Kidney (tissue), 22 donors: ENCODE data around the gene OR51F1. TPM values are rescaled to one million over a fixed set of nuclear protein-coding genes. Genes with fewer than 3 reads are reported as not detected.
A peak's percentile ranks its signal among the peaks of the same experiment; 100 is the strongest.

Experiments
- DNase-seq, 5 donors: peaks; one replicate each; pipeline ENCODE4 v3.0.0-alpha.2; 2013 to 2020
- FAIRE-seq: peaks from 2 replicates; lab custom pipeline; 2012; peaks lifted over from hg19 to GRCh38; lab: Jason Lieb, UNC
- H3K27ac ChIP-seq, 2 donors: one replicate each; pipeline ENCODE4 v1.7.0; 2013; ENCODE audit warnings: low read depth in 2 of 2, low read length in 2 of 2, inconsistent platforms in 1 of 2
- H3K27me3 ChIP-seq: one replicate; pipeline ENCODE4 v1.7.1; 2013; ENCODE audit warnings: low read length, inconsistent platforms; ENCODE audit not compliant: control insufficient read depth, insufficient read depth
- H3K36me3 ChIP-seq, 3 donors: one replicate each; pipeline versions ENCODE4 v1.7.0 to v1.7.1; 2013; ENCODE audit warnings: low read length in 3 of 3, control low read depth in 1 of 3, inconsistent platforms in 1 of 3; ENCODE audit not compliant: insufficient read depth in 3 of 3, control insufficient read depth in 2 of 3
- H3K4me1 ChIP-seq, 3 donors: one replicate each; pipeline versions ENCODE4 v1.7.0 to v1.7.1; 2013; ENCODE audit warnings: low read length in 3 of 3, inconsistent platforms in 1 of 3, low read depth in 1 of 3; ENCODE audit not compliant: control insufficient read depth in 2 of 3, insufficient read depth in 2 of 3
- H3K4me3 ChIP-seq, 3 donors: one replicate each; pipeline versions ENCODE4 v1.7.0 to v1.8.1; 2013; ENCODE audit warnings: low read length in 3 of 3, control low read depth in 1 of 3, inconsistent platforms in 1 of 3
- H3K9ac ChIP-seq, 3 donors: one replicate each; pipeline versions ENCODE4 v1.7.0 to v1.7.1; 2013; ENCODE audit warnings: low read length in 3 of 3, control low read depth in 1 of 3, inconsistent platforms in 1 of 3
- H3K9me3 ChIP-seq, 3 donors: one replicate each; pipeline versions ENCODE4 v1.7.0 to v1.7.1; 2013; ENCODE audit warnings: low read length in 3 of 3, control low read depth in 1 of 3, inconsistent platforms in 1 of 3; ENCODE audit not compliant: control insufficient read depth in 2 of 3, insufficient read depth in 1 of 3
- intact Hi-C: fragments of 100-400 bp; cut with DNase I; formaldehyde crosslinking; loops from one replicate; pipeline ENCODE4 v1.11.1; 2022
- long read RNA-seq, 10 donors: library from polyadenylated mRNA in 1 of 10; unstranded in 1 of 10; transcript quantifications; one replicate each; pipeline ENCODE4 v2.0.0 and lab custom pipeline, GENCODE V29; 2021 to 2026
- polyA plus RNA-seq: library from polyadenylated mRNA; stranded (reverse); fragments of 350-450 nt; fragmentation: Illumina TruSeq; extraction: RNeasy Lipid Tissue Mini Kit (QIAGEN cat#74804); gene quantifications from one replicate; pipeline ENCODE4 v1.2.3, GENCODE V29; 2014; ENCODE audit warnings: low read depth, low replicate concordance; ENCODE audit not compliant: insufficient read depth
- total RNA-seq: library from RNA; stranded (reverse); fragmentation: NEBNext Ultra II Directional; extraction: Animal tissue kit (Norgen Biotek cat#: 25700); gene quantifications from one replicate; pipeline ENCODE4 v1.2.1, GENCODE V29; 2021
- TF ChIP-seq, protein P1 (sequence below): IDR thresholded peaks from 3 replicates; pipeline ENCODE4 v1.5.1; 2012; ENCODE audit warnings: mild to moderate bottlenecking, moderate library complexity, borderline replicate concordance; ENCODE audit not compliant: insufficient read depth; ENCODE audit errors: extremely low read depth
- donor health status: control.
- donor health status: control.
- donor health status: control.
- donor health status: control.
- donor health status: control.
- donor health status: DM: yes; HTN: yes; CAD: no.
- donor health status: Normal renal cell carcinoma (clear cell type).

Gene OR51F1, protein sequence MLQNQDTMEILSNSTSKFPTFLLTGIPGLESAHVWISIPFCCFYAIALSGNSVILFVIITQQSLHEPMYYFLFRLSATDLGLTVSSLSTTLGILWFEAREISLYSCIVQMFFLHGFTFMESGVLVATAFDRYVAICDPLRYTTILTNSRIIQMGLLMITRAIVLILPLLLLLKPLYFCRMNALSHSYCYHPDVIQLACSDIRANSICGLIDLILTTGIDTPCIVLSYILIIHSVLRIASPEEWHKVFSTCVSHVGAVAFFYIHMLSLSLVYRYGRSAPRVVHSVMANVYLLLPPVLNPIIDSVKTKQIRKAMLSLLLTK
- total RNA-seq: not detected
- polyA plus RNA-seq: not detected
- long read RNA-seq, donor 1: 0 reads
- long read RNA-seq, donor 2: 0 reads
- long read RNA-seq, donor 3: 0 reads
- long read RNA-seq, donor 4: 0 reads
- long read RNA-seq, donor 5: 0 reads
- long read RNA-seq, donor 6: 0 reads
- long read RNA-seq, donor 7: 0 reads
- long read RNA-seq, donor 8: 0 reads
- long read RNA-seq, donor 9: 0 reads
- long read RNA-seq, donor 10: 0 reads

DNA sequence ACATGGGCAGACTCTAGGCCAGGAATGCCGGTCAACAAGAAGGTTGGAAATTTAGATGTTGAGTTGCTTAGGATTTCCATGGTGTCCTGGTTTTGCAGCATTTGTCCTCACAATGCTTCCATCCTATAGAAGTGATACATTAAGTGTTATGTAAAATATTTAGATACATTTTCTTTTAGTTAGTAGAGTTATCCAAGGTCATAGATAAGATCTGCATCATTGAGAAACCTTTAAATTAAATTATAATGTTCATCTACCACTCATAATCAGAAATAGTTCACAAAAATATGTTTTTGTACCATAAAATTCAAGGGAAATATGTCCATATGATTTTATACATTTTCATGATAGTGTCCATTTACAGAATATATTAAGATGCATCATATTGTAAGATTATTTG, at the start of gene OR51F1:
OR51F1 (minus strand) TSS at position 101 of the 400 bp plus-strand sequence; CDS start at position 101, 0 bp downstream.
- H3K27ac ChIP-seq: no peak within 1 kb of the TSS
- no peaks in the 10 kb centered on the region for H3K9me3 ChIP-seq
- H3K4me3 ChIP-seq: no peak within 1 kb of the TSS
- intact Hi-C loops: no loop called here
- no peaks in the 10 kb centered on the region for H3K36me3 ChIP-seq
- DNase-seq: no peak
- no peak within 1 kb of the TSS for H3K9ac ChIP-seq
- TF ChIP-seq, protein P1, sequence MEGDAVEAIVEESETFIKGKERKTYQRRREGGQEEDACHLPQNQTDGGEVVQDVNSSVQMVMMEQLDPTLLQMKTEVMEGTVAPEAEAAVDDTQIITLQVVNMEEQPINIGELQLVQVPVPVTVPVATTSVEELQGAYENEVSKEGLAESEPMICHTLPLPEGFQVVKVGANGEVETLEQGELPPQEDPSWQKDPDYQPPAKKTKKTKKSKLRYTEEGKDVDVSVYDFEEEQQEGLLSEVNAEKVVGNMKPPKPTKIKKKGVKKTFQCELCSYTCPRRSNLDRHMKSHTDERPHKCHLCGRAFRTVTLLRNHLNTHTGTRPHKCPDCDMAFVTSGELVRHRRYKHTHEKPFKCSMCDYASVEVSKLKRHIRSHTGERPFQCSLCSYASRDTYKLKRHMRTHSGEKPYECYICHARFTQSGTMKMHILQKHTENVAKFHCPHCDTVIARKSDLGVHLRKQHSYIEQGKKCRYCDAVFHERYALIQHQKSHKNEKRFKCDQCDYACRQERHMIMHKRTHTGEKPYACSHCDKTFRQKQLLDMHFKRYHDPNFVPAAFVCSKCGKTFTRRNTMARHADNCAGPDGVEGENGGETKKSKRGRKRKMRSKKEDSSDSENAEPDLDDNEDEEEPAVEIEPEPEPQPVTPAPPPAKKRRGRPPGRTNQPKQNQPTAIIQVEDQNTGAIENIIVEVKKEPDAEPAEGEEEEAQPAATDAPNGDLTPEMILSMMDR: no peak
- H3K4me1 ChIP-seq: no peaks in the 10 kb centered on the region
- no peaks in the 10 kb centered on the region for H3K27me3 ChIP-seq
- FAIRE-seq: peak; percentile 62

DNA sequence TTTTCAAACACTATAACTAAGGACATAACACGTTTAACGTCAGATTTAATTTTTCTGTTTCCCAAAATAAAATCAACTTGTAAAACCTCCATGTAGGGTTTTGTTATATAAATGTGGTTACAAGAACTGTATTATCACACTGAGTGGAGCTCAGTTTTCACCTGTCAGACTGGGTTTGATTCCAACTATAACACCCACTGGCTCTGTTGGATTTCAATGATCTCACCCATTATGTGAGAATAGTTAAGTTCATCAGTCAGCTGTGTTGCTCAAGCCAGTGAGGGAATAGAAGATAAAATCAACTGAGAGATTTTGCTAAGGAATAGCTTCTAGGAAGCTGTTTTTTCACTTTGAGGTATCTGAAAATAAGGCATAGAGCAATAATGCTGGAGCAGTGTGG, 39.5 kb upstream of the OR51F1 start:
- H3K27me3 ChIP-seq: no peaks in the 10 kb centered on the region
- intact Hi-C loops: no loop called here
- no peaks in the 10 kb centered on the region for H3K36me3 ChIP-seq
- no peak overlapping the region for H3K4me3 ChIP-seq
- no peaks in the 10 kb centered on the region for H3K9me3 ChIP-seq
- DNase-seq (no peak), FAIRE-seq (no peak)
- TF ChIP-seq, protein P1: no peak
- no peak overlapping the region for H3K9ac ChIP-seq
- H3K27ac ChIP-seq: no peak overlapping the region
- H3K4me1 ChIP-seq: no peaks in the 10 kb centered on the region

DNA sequence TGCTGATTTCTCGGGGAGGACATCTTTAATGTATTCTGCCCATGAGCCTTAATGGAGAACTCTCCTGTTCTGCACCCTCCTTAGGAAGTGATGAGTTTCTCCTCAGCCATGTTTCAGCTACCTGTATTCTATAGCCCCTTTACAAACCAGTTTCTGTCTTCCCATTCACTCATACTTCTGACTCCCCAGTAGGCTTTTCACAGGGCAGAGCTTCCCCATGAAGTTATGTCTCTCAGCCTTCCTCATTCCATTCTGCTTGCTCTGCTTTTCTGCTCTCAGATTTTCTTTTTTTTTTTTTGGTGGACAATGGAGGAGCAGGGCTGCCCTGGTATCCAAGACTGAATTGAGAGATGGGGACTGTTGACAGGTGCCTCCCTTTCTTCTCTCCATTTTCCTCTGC, 38.7 kb upstream of the OR51F1 start:
- no peak for DNase-seq
- Histone ChIP-seq H3K27me3 (no peaks in the 10 kb centered on the region), H3K27ac (no peak overlapping the region), H3K4me3 (no peak overlapping the region), H3K9me3 (no peaks in the 10 kb centered on the region), H3K9ac (no peak overlapping the region), H3K36me3 (no peaks in the 10 kb centered on the region), H3K4me1 (no peaks in the 10 kb centered on the region)
- intact Hi-C loops: no loop called here
- TF ChIP-seq, protein P1: no peak
- no peak for FAIRE-seq
